T-cell (primary cell): ENCODE measurements around the gene HSPH1. TPM values are rescaled to one million over a fixed set of nuclear protein-coding genes. Genes with fewer than 3 reads are reported as not detected.

Experiments used
- ATAC-seq, 4 experiments: fragments of 200-7000 bp in 3 of 4; fragments of 150-1000 bp in 1 of 4; cut with Tn5 transposase; replicated peaks in 1 of 4; 1 replicate in 3 of 4; 2 replicates in 1 of 4; pipeline ENCODE4 v1.10.0; 2021; ENCODE audit warnings: moderate library complexity in 3 of 4, mild to moderate bottlenecking in 2 of 4, moderate number of reproducible peaks in 1 of 4
- CTCF ChIA-PET, 2 donors: fragments of 300-600 bp; sonication (Branson Sonifier 250); formaldehyde crosslinking; loops; one replicate each; lab custom pipeline; 2022; ENCODE audit warnings: antibody characterized with exemption in 2 of 2; lab: Charles Lee
- POLR2A ChIA-PET, 2 donors: fragments of 300-600 bp; sonication (Branson Sonifier 250); formaldehyde crosslinking; loops; one replicate each; lab custom pipeline; 2022; ENCODE audit warnings: antibody characterized with exemption in 2 of 2; lab: Charles Lee
- DNase-seq, 35 experiments: peaks; one replicate each; pipeline versions ENCODE4 v3.0.0 to v3.0.0-alpha.2; 2013 to 2023
- H3K27ac ChIP-seq: one replicate; pipeline ENCODE4 v1.5.1; 2013; ENCODE audit warnings: low read length
- H3K27me3 ChIP-seq, 2 experiments: replicated peaks in 1 of 2; 1 replicate in 1 of 2; 2 replicates in 1 of 2; pipeline versions ENCODE4 v1.6.1 to v1.7.0; 2013; ENCODE audit warnings: low read length in 1 of 2, mixed read lengths in 1 of 2; ENCODE audit not compliant: control insufficient read depth in 2 of 2, insufficient read depth in 2 of 2; ENCODE audit errors: extremely low read depth in 1 of 2
- H3K36me3 ChIP-seq, 2 donors: 1 replicate in 1 of 2; 2 replicates in 1 of 2; pipeline versions ENCODE4 v1.6.1 to v1.7.0; 2013; ENCODE audit warnings: low read length in 1 of 2; ENCODE audit not compliant: control insufficient read depth in 2 of 2, insufficient read depth in 1 of 2; ENCODE audit errors: extremely low read depth in 1 of 2
- H3K4me1 ChIP-seq, 2 experiments: 1 replicate in 1 of 2; 2 replicates in 1 of 2; pipeline versions ENCODE4 v1.6.1 to v1.7.0; 2013; ENCODE audit warnings: low read length in 2 of 2, mixed read lengths in 1 of 2; ENCODE audit not compliant: insufficient read depth in 2 of 2, control insufficient read depth in 1 of 2; ENCODE audit errors: extremely low read depth in 1 of 2
- H3K4me3 ChIP-seq, 2 donors: 1 replicate in 1 of 2; 2 replicates in 1 of 2; pipeline versions ENCODE4 v1.5.1 to v1.7.0; 2013; ENCODE audit warnings: mild to moderate bottlenecking in 2 of 2, low read length in 1 of 2, moderate library complexity in 1 of 2; ENCODE audit not compliant: control insufficient read depth in 1 of 2; ENCODE audit errors: extremely low read depth in 1 of 2
- H3K9me3 ChIP-seq: 2 replicates; pipeline ENCODE4 v1.7.0; 2013
- H3K27ac Mint-ChIP-seq, 2 donors: one replicate each; pipeline ENCODE4 v1.8.0; 2020 to 2021; ENCODE audit warnings: mild to moderate bottlenecking in 2 of 2, mixed read lengths in 2 of 2
- H3K27me3 Mint-ChIP-seq, 2 donors: one replicate each; pipeline ENCODE4 v1.8.0; 2021 to 2022; ENCODE audit warnings: mixed read lengths in 2 of 2
- H3K36me3 Mint-ChIP-seq: one replicate; pipeline ENCODE4 v1.8.0; 2021; ENCODE audit warnings: mixed read lengths
- H3K4me1 Mint-ChIP-seq, 3 donors: one replicate each; pipeline ENCODE4 v1.8.0; 2020 to 2022; ENCODE audit warnings: mixed read lengths in 3 of 3, mild to moderate bottlenecking in 1 of 3
- H3K4me3 Mint-ChIP-seq, 3 donors: one replicate each; pipeline ENCODE4 v1.8.0; 2020 to 2022; ENCODE audit warnings: mild to moderate bottlenecking in 3 of 3, mixed read lengths in 3 of 3, moderate library complexity in 3 of 3
- H3K9me3 Mint-ChIP-seq, 3 donors: one replicate each; pipeline ENCODE4 v1.8.0; 2020 to 2022; ENCODE audit warnings: mixed read lengths in 3 of 3
- WGBS: methylation state at CpG from one replicate; pipeline ENCODE4 v1.1.5; 2013; ENCODE audit warnings: missing lambda C conversion rate; ENCODE audit not compliant: insufficient coverage; 5-methylcytosine and 5-hydroxymethylcytosine counted together
- total RNA-seq, 35 experiments: library from RNA in 6 of 35; stranded (reverse) in 6 of 35; fragments of 120-200 nt in 1 of 35; gene quantifications; one replicate each; pipeline versions ENCODE4 v1.2.1 to v1.2.4 and lab custom pipeline; 2013 to 2026

HSPH1 gene
- total RNA-seq, 5 donors from 2014 or later (not counting 1 experiment from before 2014, with no cell fraction given): 54.5 to 141 (median 72.8) TPM

GRCh38 chr13:31114641-31115040, 47.1 kb downstream of the HSPH1 start:
- Mint-ChIP-seq H3K4me1 (no peaks in the 10 kb centered on the region), H3K4me3 (no peak overlapping the region), H3K27me3 (peaks cover 11 to 21% of the 10 kb centered on the region in 2 donors), H3K9me3 (no peaks in the 10 kb centered on the region), H3K36me3 (no peaks in the 10 kb centered on the region), H3K27ac (no peak overlapping the region)
- no peak for DNase-seq
- CTCF ChIA-PET: no interaction called here
- WGBS: no CpG with 5 or more reads among the region's 4 CpGs
- Histone ChIP-seq H3K36me3 (no peaks in the 10 kb centered on the region), H3K27ac (no peak overlapping the region), H3K27me3 (peaks cover 0 to 17% of the 10 kb centered on the region in 2 experiments), H3K4me3 (no peak overlapping the region), H3K4me1 (no peaks in the 10 kb centered on the region), H3K9me3 (no peaks in the 10 kb centered on the region)
- POLR2A ChIA-PET: no interaction called here
- ATAC-seq: no peak

DNA sequence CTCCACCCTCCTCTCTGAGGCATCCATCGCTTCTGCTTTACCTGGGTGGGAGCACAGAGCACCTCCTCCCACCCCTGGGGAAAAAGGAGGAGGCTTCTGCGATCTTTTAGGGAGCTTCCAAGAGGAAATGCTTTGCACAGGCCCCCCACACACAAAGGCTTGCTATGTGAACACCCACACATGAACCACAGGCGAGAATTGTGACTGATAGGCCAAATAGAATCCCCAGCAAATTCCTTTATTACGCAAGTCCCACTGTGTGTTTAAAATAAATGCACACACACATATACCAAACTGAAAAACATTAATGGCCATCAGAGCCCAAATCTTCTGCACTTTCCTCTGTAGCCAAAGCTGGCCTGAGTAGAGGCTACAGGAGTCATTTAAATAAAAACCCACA, 50.6 kb downstream of the HSPH1 start:
- no peak overlapping the region for H3K27ac Mint-ChIP-seq
- H3K4me1 Mint-ChIP-seq: no peaks in the 10 kb centered on the region
- peaks cover 3 to 16% of the 10 kb centered on the region in 2 donors for H3K27me3 Mint-ChIP-seq
- no peak overlapping the region for H3K4me3 ChIP-seq
- no peaks in the 10 kb centered on the region for H3K36me3 ChIP-seq
- no peaks in the 10 kb centered on the region for H3K36me3 Mint-ChIP-seq
- POLR2A ChIA-PET: no interaction called here
- peaks cover 0 to 5% of the 10 kb centered on the region in 2 experiments for H3K27me3 ChIP-seq
- H3K9me3 Mint-ChIP-seq: no peaks in the 10 kb centered on the region
- no CpG with 5 or more reads among the region's 4 CpGs for WGBS
- DNase-seq (no peak), ATAC-seq (no peak)
- H3K27ac ChIP-seq: no peak overlapping the region
- no peaks in the 10 kb centered on the region for H3K9me3 ChIP-seq
- no peak overlapping the region for H3K4me3 Mint-ChIP-seq
- H3K4me1 ChIP-seq: no peaks in the 10 kb centered on the region
- CTCF ChIA-PET: no interaction called here

- peaks cover 0 to 5% of the 10 kb centered on the region in 2 experiments for H3K27me3 ChIP-seq
- no peak overlapping the region for H3K4me3 ChIP-seq
- no peaks in the 10 kb centered on the region for H3K36me3 Mint-ChIP-seq
- no peaks in the 10 kb centered on the region for H3K9me3 ChIP-seq
- H3K4me1 Mint-ChIP-seq: no peaks in the 10 kb centered on the region
- DNase-seq (no peak), ATAC-seq (no peak)
- ChIA-PET POLR2A (no interaction called here), CTCF (no interaction called here)
- no peaks in the 10 kb centered on the region for H3K36me3 ChIP-seq
- H3K27me3 Mint-ChIP-seq: peaks cover 3 to 16% of the 10 kb centered on the region in 2 donors
- H3K27ac ChIP-seq: no peak overlapping the region
- H3K4me1 ChIP-seq: no peaks in the 10 kb centered on the region
- 90% methylated on average over 10 of the region's 10 CpGs for WGBS
- no peak overlapping the region for H3K27ac Mint-ChIP-seq
- H3K4me3 Mint-ChIP-seq: no peak overlapping the region
- H3K9me3 Mint-ChIP-seq: no peaks in the 10 kb centered on the region
These were observed 51.1 kb downstream of the HSPH1 start for GRCh38 chr13:31110617-31111016.

DNA sequence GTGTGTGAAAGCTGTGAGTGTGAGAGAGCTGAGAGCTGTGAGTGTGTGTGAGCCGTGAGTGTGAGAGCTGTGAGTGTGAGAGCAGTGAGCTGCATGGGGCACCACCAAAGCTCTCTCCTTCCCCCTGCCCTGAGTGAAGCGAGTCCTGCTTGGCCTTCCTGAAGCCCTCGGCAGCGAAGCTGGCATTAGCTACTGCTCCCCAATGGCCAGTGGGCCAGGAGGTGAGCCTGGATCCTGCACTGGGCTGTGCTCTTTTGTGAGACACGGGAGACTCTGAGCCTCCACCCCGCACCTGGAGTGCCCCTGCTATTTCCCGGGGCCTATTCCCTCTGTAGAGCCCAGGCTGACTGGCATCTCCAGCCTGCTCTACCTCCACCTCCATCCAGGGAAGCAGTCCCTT, 51.5 kb downstream of the HSPH1 start:
- H3K4me1 Mint-ChIP-seq: no peaks in the 10 kb centered on the region
- no peak overlapping the region for H3K4me3 ChIP-seq
- POLR2A ChIA-PET: no interaction called here
- no peaks in the 10 kb centered on the region for H3K9me3 Mint-ChIP-seq
- no peak overlapping the region for H3K27ac Mint-ChIP-seq
- CTCF ChIA-PET: no interaction called here
- no peak overlapping the region for H3K4me3 Mint-ChIP-seq
- H3K36me3 ChIP-seq: no peaks in the 10 kb centered on the region
- 82% methylated on average over 5 of the region's 7 CpGs for WGBS
- H3K27ac ChIP-seq: no peak overlapping the region
- H3K9me3 ChIP-seq: no peaks in the 10 kb centered on the region
- no peaks in the 10 kb centered on the region for H3K36me3 Mint-ChIP-seq
- DNase-seq (no peak), ATAC-seq (no peak)
- peaks cover 3 to 13% of the 10 kb centered on the region in 2 donors for H3K27me3 Mint-ChIP-seq
- H3K4me1 ChIP-seq: no peaks in the 10 kb centered on the region
- peaks cover 0 to 5% of the 10 kb centered on the region in 2 experiments for H3K27me3 ChIP-seq

- Histone ChIP-seq H3K9me3 (no peaks in the 10 kb centered on the region), H3K4me3 (no peak overlapping the region), H3K36me3 (no peaks in the 10 kb centered on the region), H3K4me1 (no peaks in the 10 kb centered on the region), H3K27me3 (peaks cover 0 to 8% of the 10 kb centered on the region in 2 experiments), H3K27ac (no peak overlapping the region)
- Mint-ChIP-seq H3K4me1 (no peaks in the 10 kb centered on the region), H3K4me3 (no peak overlapping the region), H3K27ac (no peak overlapping the region), H3K9me3 (no peaks in the 10 kb centered on the region), H3K36me3 (no peaks in the 10 kb centered on the region), H3K27me3 (peaks cover 8 to 9% of the 10 kb centered on the region in 2 donors)
- DNase-seq (no peak), ATAC-seq (no peak)
- CTCF ChIA-PET: no interaction called here
- POLR2A ChIA-PET: no interaction called here
- no CpG with 5 or more reads among the region's 1 CpG for WGBS
These were observed 54.6 kb downstream of the HSPH1 start for GRCh38 chr13:31107109-31107508.

GRCh38 chr13:31105856-31106255, 55.8 kb downstream of the HSPH1 start:
- peaks cover 0 to 13% of the 10 kb centered on the region in 2 experiments for H3K27me3 ChIP-seq
- Mint-ChIP-seq H3K9me3 (no peaks in the 10 kb centered on the region), H3K4me1 (no peaks in the 10 kb centered on the region), H3K27me3 (peaks cover 9 to 12% of the 10 kb centered on the region in 2 donors), H3K36me3 (no peaks in the 10 kb centered on the region), H3K4me3 (no peak overlapping the region), H3K27ac (no peak overlapping the region)
- H3K4me1 ChIP-seq: no peaks in the 10 kb centered on the region
- CTCF ChIA-PET: no interaction called here
- no peaks in the 10 kb centered on the region for H3K36me3 ChIP-seq
- no peak for ATAC-seq
- H3K27ac ChIP-seq: no peak overlapping the region
- H3K9me3 ChIP-seq: no peaks in the 10 kb centered on the region
- no peak for DNase-seq
- no peak overlapping the region for H3K4me3 ChIP-seq
- no CpG with 5 or more reads among the region's 3 CpGs for WGBS
- POLR2A ChIA-PET: no interaction called here
